ENCODE measurements around the gene FRMPD4. TPM values are rescaled to one million over a fixed set of nuclear protein-coding genes. Genes with fewer than 3 reads are reported as not detected.

FRMPD4 gene
- total RNA-seq, 4 donors from 2014 or later = not detected

DNA sequence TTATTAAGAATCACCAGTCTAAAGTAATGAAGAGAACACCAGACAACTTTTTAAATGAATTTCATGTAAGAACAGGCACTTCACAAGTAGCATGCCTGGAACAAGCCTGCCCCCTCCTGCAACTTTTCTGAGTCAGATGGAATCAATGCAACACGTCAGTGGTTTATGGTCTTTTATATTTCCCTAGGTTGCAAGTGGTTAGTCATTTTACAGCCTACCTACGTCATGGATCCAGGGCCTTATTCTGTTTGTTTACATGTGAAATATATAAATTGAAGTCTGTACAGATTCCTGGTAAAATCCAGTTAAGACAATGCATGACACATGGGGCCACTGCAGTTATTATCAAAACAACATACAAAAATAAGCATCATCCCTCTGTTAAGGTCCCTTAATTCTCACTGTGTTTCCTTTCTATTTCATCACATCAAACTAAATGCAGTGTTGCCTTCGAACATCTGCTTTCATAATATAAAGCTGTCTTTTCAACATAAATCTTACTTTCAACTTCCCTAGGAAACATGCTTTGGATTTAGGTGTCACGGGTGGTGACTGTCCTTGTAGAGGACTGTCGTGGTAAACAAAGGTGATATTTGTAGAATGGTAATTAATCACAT is 309.3 kb downstream of the FRMPD4 start:
- Histone ChIP-seq H3K36me3 (no peaks in the 10 kb centered on the region), H3K4me3 (replicated peaks in 1 of 3) (no peak overlapping the region), H3K27me3 (no peaks in the 10 kb centered on the region), H3K9me3 (no peaks in the 10 kb centered on the region), H3K27ac (no peak overlapping the region), H3K4me1 (no peaks in the 10 kb centered on the region)
- intact Hi-C loops (cut with DNase I) = no loop called here
- 78 to 81% methylated on average over 5 of the region's 5 CpGs for WGBS, 2 donors
- TF ChIP-seq POLR2A (IDR thresholded peaks at IDR 0.05) = no peak
- TF ChIP-seq, protein P1, sequence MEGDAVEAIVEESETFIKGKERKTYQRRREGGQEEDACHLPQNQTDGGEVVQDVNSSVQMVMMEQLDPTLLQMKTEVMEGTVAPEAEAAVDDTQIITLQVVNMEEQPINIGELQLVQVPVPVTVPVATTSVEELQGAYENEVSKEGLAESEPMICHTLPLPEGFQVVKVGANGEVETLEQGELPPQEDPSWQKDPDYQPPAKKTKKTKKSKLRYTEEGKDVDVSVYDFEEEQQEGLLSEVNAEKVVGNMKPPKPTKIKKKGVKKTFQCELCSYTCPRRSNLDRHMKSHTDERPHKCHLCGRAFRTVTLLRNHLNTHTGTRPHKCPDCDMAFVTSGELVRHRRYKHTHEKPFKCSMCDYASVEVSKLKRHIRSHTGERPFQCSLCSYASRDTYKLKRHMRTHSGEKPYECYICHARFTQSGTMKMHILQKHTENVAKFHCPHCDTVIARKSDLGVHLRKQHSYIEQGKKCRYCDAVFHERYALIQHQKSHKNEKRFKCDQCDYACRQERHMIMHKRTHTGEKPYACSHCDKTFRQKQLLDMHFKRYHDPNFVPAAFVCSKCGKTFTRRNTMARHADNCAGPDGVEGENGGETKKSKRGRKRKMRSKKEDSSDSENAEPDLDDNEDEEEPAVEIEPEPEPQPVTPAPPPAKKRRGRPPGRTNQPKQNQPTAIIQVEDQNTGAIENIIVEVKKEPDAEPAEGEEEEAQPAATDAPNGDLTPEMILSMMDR (IDR thresholded peaks at IDR 0.05) = no peak
- DNase-seq = no peak

DNA sequence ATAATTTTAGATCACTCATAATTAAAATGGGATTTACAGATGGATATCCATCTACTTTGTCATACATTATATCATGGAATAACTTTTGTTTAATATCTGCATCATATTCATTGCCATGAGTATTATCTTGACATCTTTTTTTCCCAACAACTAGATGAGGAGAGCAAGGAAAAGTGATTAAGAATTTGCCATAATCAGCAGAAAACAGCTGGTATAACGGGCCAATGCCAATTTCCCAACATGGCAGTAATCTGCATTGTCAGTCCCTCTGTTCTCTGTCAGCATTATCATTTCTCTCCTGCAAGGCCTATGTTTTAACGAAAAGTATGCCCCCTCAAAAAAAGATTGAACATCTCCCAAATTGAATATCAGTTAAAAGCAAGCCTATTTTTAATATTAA is 314.0 kb downstream of the FRMPD4 start:
- Histone ChIP-seq H3K27ac (no peak overlapping the region), H3K9me3 (no peaks in the 10 kb centered on the region), H3K4me1 (no peaks in the 10 kb centered on the region), H3K4me3 (replicated peaks in 1 of 3) (no peak overlapping the region), H3K36me3 (no peaks in the 10 kb centered on the region), H3K27me3 (no peaks in the 10 kb centered on the region)
- WGBS, 2 donors = 76 to 91% methylated on average over 2 of the region's 2 CpGs
- no peak for DNase-seq
- TF ChIP-seq, protein P1 (IDR thresholded peaks at IDR 0.05) = no peak
- TF ChIP-seq POLR2A (IDR thresholded peaks at IDR 0.05) = no peak
- intact Hi-C loops (cut with DNase I) = no loop called here

DNA sequence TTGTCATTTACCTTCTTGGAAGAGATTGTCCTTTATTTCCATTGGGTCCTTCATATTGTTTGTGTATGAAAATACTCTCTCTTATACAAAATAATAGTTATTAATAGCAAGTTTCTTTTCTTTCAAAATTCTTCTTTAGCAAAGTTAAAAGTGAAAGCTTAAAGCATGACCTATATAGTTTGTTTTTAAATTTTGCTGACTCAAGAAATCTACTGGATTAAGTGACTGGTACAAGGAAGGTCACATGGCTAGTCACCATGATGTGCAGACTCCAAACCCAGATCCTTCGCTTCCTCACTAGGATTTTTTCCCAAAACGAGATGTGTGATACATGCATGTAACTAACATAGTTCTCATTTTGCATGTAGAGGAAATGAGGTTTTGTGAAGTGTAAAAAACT is 322.7 kb downstream of the FRMPD4 start:
- H3K36me3 ChIP-seq = no peaks in the 10 kb centered on the region
- intact Hi-C loops (cut with DNase I) = no loop called here
- no peaks in the 10 kb centered on the region for H3K27me3 ChIP-seq
- 69 to 89% methylated on average over 2 of the region's 2 CpGs for WGBS, 2 donors
- H3K9me3 ChIP-seq = no peaks in the 10 kb centered on the region
- no peak overlapping the region for H3K27ac ChIP-seq
- no peak for TF ChIP-seq POLR2A (IDR thresholded peaks at IDR 0.05)
- TF ChIP-seq, protein P1 (IDR thresholded peaks at IDR 0.05) = no peak
- DNase-seq = no peak
- no peaks in the 10 kb centered on the region for H3K4me1 ChIP-seq
- no peak overlapping the region for H3K4me3 ChIP-seq (replicated peaks in 1 of 3)

DNA sequence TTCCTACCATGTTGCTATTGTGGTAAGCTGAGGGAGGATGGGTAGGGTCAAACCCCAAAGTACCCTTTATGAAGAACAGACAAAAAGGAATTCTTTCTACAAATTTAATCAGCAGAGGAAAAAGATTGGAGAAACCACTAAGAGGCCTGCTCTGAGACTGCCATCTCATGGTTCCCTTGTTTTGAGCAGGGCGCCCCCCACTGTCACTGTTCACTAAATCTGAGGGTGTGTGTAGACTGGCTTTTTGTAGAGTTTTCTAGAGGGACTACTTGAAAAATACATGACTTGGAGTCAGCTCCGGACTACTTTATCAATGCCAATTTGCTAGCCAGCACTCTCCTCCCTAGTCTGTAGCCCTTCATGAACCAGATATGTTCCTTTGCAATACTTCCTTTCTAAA is 324.8 kb downstream of the FRMPD4 start:
- intact Hi-C loops (cut with DNase I) = no loop called here
- no peaks in the 10 kb centered on the region for H3K36me3 ChIP-seq
- TF ChIP-seq, protein P1 (IDR thresholded peaks at IDR 0.05) = no peak
- no peak for TF ChIP-seq POLR2A (IDR thresholded peaks at IDR 0.05)

DNA sequence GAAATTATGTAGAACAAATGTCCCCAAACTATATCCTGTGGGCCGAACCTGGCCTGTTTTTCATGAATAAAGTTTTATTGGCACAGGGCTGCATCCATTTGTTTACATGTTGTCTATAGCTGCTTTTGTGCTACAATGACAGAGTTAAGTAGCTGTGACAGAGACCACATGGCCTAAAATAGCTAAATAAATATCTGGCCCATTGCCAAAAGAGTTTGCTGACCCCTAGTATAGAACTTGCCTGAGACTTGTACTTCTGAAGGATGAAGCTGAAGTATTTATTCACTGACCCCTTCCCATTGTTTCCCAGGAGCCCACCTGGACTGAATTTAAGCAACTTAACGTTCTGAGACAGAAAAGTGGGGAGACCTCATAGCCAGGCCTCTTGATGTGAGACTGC is 325.6 kb downstream of the FRMPD4 start:
- DNase-seq = no peak
- WGBS, 2 donors = 77 to 100% methylated on average over 1 to 2 of the region's 2 CpGs

More for the DNA sequence above, 324.8 kb downstream of the FRMPD4 start:
- WGBS, 2 donors = 85 to 88% methylated on average over 1 to 2 of the region's 2 CpGs
- Histone ChIP-seq H3K4me3 (replicated peaks in 1 of 3) (no peak overlapping the region), H3K9me3 (no peaks in the 10 kb centered on the region), H3K4me1 (no peaks in the 10 kb centered on the region), H3K27me3 (no peaks in the 10 kb centered on the region), H3K27ac (no peak overlapping the region)
- no peak for DNase-seq

More for the DNA sequence above, 325.6 kb downstream of the FRMPD4 start:
- H3K27ac ChIP-seq = no peak overlapping the region
- H3K4me3 ChIP-seq (replicated peaks in 1 of 3) = no peak overlapping the region
- H3K9me3 ChIP-seq = no peaks in the 10 kb centered on the region
- no peaks in the 10 kb centered on the region for H3K4me1 ChIP-seq
- H3K27me3 ChIP-seq = no peaks in the 10 kb centered on the region
- H3K36me3 ChIP-seq = no peaks in the 10 kb centered on the region
- TF ChIP-seq, protein P1 (IDR thresholded peaks at IDR 0.05) = no peak
- TF ChIP-seq POLR2A (IDR thresholded peaks at IDR 0.05) = no peak
- intact Hi-C loops (cut with DNase I) = no loop called here
